Superior temporal gyrus (tissue), 1 donor: ENCODE results near the gene DBP.
"Not testable (repeated sequence)": the region's sequence is repeated elsewhere in the genome, so short reads cannot be mapped to it uniquely, and the experiment has no call there.

Experiments used
- DNase-seq: peaks from one replicate; pipeline ENCODE4 v3.0.0-alpha.2; 2016; ENCODE audit errors: extremely low spot score

DBP gene

DNA sequence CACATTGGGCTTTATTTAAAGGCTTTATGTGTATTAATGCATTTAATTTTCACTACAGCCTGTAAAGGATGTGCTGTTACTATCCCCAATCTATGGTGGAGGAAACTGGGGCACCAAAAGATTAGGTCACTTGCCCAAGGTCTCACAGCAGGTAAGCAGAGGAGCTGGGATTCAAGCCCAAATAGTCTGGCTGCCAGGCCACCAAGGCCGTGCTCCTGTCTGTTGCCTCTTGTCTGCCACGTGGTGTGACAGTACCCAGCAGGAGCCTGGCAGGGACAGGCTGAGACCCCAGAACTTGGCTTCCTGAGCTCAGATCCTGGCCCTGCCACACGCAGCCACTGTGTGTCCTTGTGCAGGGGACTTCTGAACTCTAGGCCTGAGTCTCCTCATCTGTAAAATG is 31.2 kb upstream of the DBP start:
- DNase-seq, result no peak

DNA sequence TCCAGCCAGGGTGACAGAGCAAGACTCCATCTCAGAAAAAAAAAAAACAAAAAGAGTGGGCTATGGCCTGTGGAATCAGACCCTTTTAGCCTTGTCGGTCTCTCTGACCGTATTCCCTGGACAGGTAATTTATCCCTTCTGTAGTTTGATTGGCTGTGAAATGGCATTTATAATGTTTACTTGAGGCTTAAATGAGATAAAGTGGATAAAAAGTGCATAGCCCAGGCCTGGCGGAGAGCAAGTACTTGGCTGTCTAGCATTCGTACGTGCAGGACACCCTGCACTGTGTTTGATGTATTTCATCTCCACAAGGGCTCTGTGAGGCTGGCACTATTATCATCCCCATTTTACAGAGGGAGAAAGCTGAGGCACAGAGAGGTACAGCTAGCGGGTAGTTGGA is 28.6 kb upstream of the DBP start:
- DNase-seq, result no peak

DNA sequence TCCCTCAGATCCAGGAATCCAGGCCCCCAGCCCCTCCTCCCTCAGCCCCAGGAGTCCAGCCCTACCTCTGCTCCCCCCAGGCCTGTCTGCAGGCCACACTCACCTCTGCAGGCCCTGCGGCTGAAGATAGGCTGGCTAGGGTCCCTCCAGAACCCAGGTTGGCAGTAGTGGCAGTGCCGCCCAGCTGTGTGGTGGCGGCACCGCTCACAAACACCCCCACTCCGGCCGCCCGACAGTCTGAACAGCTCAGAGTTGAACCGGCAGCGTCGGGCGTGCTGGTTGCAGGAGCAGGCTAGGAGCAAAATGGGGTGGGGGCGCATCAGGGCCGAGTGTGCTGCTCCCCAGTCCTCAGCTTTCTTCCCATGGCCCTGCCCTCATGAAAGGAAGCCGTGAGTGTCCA is 27.3 kb upstream of the DBP start:
- no peak for DNase-seq

DNA sequence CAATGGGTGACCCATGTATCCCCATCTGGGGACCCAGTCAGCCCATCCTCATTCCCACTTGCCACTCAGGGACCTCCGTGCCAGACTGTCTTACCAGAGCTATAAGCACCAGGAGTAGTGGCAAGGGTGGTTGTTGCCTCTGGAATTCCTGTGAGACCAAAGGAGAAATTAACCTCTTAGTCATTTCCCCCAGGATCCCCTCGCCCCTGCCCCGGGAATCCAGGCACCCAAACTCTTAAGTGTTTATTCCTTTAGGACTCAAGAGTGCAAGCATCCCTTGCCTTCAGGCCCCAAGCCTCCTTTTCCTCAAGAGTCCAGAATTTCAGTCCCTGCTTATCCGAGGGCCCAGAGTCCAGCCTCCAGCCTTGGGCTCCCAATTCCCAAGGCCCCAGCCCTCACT is 26.5 kb upstream of the DBP start:
- no peak for DNase-seq

DNA sequence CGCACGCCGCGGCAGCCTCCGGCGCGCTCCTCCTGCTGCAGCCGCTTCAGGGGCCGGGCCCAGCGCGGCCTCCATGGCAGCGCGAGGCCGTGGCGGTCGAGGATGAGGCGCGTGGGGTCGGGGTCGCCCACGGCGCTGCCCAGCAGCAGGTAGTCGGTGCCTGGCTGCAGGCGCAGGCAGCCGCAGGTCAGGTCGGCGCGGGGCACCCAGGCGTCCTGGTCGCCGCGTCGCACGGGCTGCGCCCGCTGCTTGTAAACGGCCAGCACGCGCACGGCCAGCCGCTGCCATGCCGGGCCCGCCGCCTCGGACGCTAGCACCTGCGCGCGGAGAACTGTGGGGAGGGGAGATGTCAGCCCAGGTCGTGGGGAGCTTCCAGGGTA is 24.5 kb upstream of the DBP start:
- no peak for DNase-seq

DNA sequence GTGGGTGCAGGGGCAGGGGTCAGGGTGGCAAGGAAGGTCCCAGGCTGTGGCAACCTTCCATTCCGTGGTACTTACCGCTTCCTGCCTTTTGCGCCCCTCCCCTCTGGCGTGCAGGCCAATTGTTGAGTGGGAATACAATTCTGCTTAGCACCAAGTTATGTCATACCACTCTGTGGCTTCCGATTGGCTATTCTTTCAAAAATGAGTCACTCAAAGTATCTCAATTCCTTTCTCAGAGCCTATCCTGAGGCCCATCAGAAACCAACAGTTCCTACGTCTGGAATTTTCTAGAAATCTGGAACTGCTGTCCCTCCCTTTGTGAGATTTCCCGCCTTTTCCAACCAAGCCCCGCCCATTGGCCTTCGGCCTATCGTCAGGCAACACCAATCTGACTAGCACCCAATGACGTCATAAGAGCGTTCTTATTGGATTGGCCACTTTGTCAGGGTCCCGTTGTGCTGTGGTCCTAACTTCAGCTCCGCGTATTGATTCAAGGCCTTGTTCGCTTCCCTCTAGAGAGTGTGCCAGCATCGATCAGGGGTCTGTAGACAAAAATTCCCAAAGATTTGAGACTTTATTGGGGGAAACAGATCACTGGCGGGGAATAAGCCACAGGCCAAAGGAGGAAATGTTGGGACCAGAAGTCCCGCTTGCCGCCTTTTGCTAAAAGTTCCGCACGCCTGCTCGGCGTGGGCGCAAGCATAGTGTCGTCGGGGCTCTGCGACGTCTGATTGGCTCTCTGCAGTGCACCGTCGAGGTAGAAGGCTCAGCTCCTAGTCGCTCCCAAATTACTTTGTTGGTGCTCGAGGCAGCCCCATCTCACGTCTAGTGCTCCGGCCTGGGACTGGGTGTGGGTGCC is 23.9 kb upstream of the DBP start:
- peak; percentile 90 for DNase-seq

DNA sequence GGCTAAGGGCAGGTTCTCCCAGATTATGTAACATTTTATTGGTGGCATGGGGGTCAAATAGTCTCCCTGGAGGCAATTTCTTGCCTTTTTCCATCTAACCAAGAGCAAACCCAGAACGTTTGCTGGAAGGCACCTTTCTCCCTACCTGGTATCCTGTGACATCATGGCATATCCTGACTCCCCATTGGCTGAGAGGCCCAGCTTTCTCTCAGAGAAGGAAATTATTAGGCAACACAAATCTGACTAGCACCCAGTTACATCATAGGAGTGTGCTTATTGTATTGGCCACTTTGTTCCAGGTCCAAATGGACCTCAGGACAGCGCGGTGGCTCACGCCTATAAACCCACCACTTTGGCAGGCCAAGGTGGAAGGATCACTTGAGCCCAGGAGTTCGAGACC is 22.6 kb upstream of the DBP start:
- DNase-seq, result peak; percentile 22

DNA sequence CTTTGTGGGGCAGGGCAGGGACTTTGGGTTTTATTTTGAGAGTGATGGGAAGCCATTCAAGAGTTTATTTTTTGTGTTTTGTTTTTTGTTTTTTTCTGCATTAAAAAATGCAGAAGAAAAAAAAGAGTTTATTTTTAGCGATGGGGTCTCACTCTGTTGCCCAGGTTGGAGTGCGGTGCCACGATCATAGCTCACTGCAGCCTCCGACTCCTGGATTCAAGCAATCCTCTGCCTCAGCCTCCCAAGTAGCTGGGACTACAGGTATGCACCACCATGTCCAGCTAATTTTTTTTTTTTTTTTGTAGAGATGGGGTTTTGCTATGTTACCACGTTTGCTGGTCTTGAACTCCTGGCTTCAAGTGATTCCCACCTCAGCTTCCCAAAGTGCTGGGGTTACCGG is 21.3 kb upstream of the DBP start:
- DNase-seq, result no peak

DNA sequence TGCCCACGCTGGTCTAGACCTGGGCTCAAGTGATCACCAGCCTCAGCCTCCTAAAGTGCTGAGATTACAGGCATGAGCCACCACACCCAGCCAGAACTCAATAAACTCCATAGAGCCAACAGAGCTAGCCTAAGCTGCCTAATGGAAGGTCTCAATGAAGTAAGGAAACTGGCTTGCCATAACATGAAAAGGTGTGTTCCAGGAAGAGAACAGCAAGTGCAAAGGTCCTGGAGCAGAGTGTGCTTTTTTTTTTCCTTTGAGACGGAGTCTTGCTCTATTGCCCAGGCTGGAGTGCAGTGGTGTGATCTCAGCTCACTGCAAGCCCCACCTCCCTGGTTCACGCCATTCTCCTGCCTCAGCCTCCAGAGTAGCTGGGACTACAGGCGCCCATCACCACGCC is 20.6 kb upstream of the DBP start:
- DNase-seq, result not testable (repeated sequence)

DNA sequence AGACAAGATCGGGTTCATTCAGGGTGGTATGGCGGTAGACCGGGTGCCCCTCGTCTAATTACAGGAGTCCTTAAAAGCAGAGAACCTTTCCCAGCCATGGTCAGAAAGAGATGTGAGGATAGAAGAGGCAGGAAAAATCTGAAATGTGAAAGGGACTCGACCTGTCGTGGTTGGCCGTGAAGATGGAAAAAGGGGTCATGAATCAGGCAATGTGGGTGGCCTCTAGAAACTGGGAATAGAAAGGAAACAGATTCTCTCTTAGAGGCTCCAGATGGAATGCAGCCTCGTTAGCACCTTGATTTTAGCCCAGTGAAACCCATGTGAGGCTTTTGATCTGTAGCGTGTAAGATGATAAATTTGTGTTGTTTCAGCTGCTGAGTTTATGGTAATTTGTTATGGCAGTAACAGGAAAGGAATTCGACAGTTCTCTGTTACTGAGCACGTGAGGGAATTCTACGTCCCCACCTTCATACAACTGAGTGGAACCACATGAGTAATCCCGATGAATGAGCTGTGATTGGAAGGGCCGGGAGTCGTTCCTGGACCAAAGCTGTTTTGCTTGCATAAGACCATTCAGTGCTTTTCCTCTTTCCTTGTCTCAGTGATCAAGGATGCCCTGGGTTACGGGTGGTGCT is 19.8 kb upstream of the DBP start:
- peak; percentile 16 for DNase-seq

DNA sequence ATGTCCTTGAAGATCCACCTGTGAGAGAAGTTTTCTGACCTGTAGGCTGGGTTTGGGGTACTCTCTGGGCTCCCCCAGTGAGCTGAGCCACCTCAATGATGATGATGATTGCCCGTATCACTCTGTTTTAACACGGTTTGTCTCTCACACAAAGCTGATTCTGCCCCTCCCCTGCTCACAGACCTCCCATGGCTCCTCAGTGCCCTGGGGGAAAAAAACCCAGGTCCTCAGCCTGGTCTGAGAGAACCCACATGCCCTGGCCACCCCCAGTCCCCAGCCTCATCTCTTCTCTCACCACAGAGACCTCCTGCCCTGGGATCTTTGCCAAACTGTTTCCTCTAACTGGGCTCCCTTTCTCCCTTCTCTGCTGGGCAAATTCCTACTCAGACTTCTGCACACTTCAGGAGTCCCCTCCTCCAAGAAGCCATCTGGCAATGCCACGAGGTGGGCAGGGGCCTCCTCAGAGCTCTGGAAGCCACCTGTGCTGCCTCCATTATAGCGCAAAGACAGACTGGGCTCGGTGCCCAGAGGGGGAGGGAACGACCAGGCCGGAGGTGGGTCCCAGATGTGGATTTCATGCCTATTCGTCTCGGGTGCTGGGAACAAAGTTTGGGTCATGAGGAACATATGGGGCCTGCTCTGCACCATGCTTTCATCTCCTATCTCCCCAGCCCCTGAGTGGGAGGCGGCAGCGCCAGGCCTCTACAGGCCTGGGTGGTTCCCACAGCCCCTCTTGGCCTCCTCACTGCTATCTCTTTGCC is 17.3 kb upstream of the DBP start:
- DNase-seq, result no peak

DNA sequence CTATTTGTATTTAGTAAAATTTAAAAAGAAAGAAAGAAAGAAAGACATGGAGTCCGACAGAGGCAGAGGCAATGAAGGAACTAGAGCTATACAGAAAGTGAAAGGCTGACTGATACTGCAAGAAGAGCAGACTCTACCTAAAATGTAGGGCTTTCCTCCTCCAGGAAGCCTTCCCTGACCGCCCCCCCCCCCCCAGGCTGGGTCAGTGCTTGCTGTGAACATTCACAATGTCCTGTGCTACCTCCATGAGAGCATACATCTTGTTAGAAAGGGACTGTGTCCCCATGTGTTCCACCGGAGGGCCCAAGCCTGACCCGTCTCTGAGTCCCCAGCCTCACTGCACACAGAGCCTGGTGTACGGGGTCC is 14.5 kb upstream of the DBP start:
- DNase-seq, result no peak

DNA sequence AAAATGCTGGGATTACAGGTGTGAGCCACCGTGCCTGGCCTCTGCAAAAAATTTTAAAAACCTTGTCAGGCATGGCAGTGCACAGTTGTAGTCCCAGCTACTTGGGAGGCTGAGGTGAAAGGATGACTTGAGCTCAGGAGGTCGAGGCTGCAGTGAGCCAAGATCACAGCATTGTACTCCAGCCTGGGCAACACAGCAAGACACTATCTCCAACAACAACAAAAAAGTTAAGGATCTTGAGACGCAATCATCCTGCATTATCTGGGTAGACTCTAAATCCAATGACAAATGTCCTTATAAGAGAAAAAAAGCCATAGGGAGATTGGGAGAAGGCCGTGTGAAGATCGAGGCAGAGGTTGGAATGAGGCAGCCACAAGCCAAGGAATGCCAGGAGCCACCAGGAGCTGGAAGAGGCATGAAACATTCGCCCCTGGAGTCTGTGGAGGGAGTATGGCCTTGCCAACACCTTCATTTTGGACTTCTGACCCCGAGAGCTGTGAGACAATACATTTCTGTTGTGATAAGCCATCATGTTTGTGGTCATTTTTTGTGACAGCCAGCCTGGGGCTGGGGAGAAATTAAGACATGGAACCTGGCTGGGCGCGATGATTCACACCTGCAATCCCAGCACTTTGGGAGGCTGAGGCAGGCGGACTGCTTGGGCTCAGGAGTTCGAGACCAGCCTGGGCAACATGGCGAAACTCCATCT is 13.9 kb upstream of the DBP start:
- DNase-seq, result no peak

DNA sequence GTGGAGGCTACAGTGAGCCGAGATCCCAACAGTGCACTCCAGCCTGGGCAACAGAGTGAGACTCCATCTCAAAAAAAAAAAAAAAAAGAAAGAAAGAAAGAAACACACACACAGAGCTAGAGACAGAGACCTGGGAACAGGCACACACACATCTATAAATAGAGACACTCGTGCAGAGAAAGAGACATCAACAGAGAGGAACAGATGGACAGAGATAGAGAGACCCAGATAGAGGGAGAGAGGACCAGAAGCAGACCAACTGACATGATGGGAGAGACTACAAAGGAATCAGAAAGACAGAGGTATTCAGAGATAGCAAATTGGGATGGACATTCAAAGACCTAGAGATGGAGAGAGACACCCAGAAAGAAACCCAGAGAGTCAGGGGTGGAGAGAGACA is 11.0 kb upstream of the DBP start:
- no peak for DNase-seq

DNA sequence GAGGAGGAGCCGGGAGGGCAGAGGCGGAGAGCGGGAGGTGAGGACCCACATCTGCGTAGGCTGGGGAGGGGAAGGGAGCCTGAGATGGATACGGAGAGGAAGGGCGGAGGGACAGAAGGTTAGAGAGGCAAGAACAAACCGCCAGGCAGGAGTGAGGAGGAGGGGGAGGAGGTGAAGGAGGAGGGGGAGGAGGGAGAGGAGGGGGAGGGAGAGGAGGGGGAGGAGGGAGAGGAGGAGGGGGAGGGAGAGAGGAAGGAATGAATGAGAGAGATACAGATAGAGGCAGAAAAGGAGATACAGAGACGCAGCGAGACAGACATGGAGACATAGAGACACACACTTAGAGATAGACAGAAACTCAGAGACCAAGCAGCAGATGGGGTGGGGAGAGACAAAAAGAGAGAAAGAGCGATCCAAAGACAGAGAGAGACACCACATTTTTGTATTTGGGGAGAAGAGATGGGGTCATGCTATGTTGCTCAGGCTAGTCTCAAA is 9.6 kb upstream of the DBP start:
- DNase-seq, result peak; percentile 29

DNA sequence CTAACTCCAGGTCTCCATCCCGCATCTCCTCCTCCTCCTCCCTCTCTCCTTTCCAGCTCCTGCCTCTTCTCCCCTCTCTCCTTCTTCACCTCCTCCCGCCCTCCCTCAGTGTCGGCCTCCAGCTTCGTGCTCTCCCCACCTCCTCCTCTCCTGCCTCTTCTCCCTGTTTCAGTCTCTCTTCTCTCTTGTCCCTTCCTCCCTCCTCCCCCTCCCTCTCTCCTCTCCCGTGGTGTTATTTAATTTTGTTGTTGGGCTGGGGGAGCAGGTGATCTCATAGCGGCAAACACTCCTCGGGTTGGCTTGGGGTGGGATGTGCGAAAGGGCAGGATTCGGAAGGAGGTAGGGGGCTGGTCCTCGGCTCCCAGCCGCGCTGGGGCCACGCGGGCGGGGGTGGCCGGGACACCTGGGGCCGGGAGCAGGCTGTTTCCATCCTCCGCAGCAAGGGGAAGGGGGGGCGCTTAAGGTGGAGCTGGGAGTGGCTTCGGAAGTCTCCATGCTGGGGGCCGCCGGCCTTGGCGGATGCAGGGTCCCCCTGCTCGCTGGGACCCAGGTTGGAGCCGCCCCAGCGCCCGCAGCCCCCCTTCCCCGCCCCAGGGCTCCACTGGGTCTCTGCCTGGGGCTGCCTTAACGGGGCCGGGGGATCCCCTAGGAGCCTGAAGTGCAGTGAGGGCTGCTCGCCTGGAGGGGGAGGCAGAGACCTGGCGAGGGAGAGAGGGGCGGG is 9.0 kb upstream of the DBP start, which contains the start of gene CA11:
Gene CA11, minus strand, starts transcription at position 187 of the 721 bp plus-strand sequence. CDS start 555 bp downstream, outside the sequence.
- DNase-seq, result peak; percentile 85

DNA sequence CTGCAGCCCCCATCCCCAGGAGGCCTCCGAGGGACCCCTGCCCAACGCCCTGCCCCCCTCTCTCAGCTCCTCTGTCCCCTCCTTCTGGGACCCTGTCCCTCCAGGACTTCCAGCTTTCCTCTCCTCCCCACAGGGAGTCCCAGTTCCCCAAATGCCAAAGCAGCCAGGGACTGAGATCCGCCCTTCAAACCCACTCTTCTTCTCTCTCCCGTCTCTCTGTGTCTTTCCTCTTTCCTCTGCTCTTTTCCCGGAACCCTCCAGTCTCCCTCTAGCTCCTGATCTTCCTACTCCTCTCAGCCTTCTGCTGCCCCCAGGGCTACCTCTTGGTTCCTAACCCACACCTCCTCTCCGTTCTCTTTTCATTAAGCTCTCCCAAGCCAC is 8.4 kb upstream of the DBP start:
- DNase-seq, result peak; percentile 55

DNA sequence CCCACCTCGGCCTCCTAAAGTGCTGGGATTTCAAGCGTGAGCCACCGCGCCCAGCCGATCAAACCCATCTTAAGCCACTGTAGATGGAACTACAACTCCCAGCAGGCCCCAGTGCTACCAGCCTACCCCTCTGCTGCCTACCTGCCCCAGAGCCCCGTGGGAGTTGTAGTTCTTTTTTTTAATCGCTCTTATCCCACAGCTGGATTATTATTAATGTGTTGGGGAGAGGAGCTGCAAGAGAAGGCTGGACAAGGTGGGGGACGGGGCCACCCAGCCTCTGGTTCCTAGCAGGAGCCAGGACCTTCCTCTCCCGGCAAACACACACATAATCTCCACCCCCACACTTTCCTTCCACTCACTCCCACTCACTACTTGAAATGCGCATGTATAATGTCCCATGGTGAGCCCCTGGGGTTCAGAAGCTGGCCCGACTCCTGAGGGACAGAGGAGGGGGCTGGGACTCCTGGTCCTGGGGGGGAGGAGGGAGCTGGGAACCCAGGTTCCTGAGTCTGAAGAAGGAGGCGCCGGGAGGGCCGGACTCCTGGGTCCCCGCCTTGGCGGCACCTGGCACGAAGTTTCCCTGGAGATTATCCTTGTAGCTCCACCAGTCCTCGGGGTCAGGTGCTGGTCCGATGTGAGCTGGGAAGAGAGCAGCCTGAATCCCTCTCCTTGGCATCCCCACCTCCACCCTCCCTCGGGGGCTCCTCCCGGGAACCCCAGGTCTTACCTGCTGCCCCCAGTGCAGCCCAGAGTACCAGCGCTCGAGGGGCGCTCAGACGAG is 7.8 kb upstream of the DBP start:
- DNase-seq, result peak; percentile 89

DNA sequence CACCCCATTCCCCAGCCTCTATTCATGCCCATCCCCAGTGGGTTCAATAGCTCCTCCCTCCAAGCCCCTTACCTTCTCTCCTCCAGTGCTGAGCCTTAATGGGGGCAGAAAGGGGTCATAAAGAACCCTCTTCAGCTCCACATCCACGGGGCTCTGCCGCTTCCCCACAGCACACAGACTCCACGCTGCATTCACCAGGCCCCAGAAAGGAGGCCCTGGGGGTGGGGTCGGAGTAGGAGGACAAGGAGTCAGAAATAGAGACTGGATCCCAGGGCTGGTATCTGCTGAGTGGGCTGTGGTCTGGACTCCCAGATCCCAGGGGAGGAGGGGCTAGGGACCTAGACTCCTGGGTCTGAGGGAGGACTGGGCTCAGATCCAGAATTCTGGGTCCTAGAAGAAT is 7.2 kb upstream of the DBP start:
- DNase-seq, result no peak

DNA sequence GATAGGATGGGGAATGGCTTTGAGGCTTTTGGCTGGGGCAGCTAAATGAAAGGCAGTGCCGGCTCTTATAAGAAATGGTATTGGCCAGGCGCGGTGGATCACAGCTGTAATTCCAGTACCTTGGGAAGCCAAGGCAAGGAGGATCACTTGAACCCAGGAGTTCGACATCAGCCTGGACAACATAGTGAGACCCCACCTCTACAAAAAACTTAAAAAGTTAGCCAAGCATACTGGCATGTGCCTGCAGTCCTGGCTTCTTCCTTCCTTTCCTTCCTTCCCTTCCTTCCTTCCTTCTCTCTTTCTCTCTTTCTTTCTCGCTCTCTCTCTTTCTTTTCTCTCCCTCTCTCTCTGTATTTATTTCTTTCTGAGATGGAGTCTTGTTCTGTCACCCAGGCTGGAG is 5.7 kb upstream of the DBP start:
- no peak for DNase-seq

DNA sequence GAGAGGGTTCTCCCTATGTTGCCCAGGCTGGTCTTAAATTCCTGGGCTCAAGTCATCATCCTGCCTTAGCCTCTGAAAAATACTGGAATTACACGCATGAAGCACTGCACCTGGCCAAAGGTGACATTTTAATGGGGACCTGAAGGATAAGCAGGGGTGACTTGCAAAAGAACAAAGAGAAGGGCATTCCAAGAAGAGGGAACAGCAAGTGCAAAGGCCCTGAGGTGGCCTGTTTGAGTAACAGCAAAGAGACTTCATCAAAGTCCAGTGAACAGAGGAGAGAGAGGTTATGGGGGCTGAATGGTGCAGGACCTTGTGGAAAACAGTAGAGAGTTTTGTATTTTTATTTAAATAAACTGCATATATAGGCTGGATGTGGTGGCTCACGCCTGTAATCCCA is 4.7 kb upstream of the DBP start:
- DNase-seq, result no peak
